GM23338 (cell line): ENCODE results near the gene AARS2. TPM values are rescaled to one million over a fixed set of nuclear protein-coding genes. Genes with fewer than 3 reads are reported as not detected.

Source experiments
- ATAC-seq: fragments of 200-7000 bp; cut with Tn5 transposase; 3 replicates; pipeline ENCODE4 v1.9.1; 2020
- DNase-seq: peaks from one replicate; pipeline ENCODE4 v3.0.0-alpha.2; 2015; ENCODE audit warnings: low spot score
- H2AFZ ChIP-seq: fragments of 200-600 bp; sonication (generic); 2 replicates; pipeline ENCODE4 v1.8.0; 2016; ENCODE audit warnings: antibody characterized with exemption, mild to moderate bottlenecking, moderate library complexity
- H3F3A ChIP-seq: fragments of 200-600 bp; sonication (generic); replicated peaks from 2 replicates; pipeline ENCODE4 v1.8.0; 2017; ENCODE audit warnings: antibody characterized with exemption, mixed run types, low read depth
- H3K27ac ChIP-seq: fragments of 200-600 bp; sonication (generic); 2 replicates; pipeline ENCODE4 v1.6.1; 2016; ENCODE audit warnings: low read depth
- H3K27me3 ChIP-seq: fragments of 200-600 bp; sonication (generic); 2 replicates; pipeline ENCODE4 v1.8.0; 2016; ENCODE audit warnings: mild to moderate bottlenecking, mixed run types, moderate library complexity; ENCODE audit not compliant: insufficient read depth
- H3K36me3 ChIP-seq: fragments of 200-600 bp; sonication (generic); 2 replicates; pipeline ENCODE4 v1.8.0; 2016; ENCODE audit warnings: mild to moderate bottlenecking; ENCODE audit not compliant: insufficient read depth
- H3K4me1 ChIP-seq: fragments of 200-600 bp; sonication (generic); 2 replicates; pipeline ENCODE4 v1.8.0; 2016; ENCODE audit warnings: mild to moderate bottlenecking, moderate library complexity; ENCODE audit not compliant: insufficient read depth
- H3K4me2 ChIP-seq: fragments of 200-600 bp; sonication (generic); 2 replicates; pipeline ENCODE4 v1.7.1; 2017; ENCODE audit warnings: mixed run types
- H3K4me3 ChIP-seq: fragments of 200-600 bp; sonication (generic); 2 replicates; pipeline ENCODE4 v1.6.1; 2016; ENCODE audit warnings: mixed run types
- H3K79me2 ChIP-seq: fragments of 200-600 bp; sonication (generic); replicated peaks from 2 replicates; pipeline ENCODE4 v1.8.0; 2017; ENCODE audit warnings: mild to moderate bottlenecking; ENCODE audit not compliant: insufficient read depth
- H3K9me2 ChIP-seq: fragments of 200-600 bp; sonication (generic); 2 replicates; pipeline ENCODE4 v1.8.0; 2017; ENCODE audit not compliant: insufficient read depth
- H4K20me1 ChIP-seq: fragments of 200-600 bp; sonication (generic); replicated peaks from 2 replicates; pipeline ENCODE4 v1.8.0; 2017; ENCODE audit warnings: mild to moderate bottlenecking; ENCODE audit not compliant: insufficient read depth
- H3K27ac Mint-ChIP-seq: 2 replicates; pipeline ENCODE4 v1.8.0; 2020; ENCODE audit warnings: inconsistent platforms, mild to moderate bottlenecking, moderate library complexity, mixed read lengths
- H3K27me3 Mint-ChIP-seq: 3 replicates; pipeline ENCODE4 v1.8.0; 2022; ENCODE audit warnings: low read depth, mild to moderate bottlenecking, moderate library complexity, mixed read lengths, inconsistent platforms; ENCODE audit not compliant: insufficient read depth, poor library complexity
- H3K36me3 Mint-ChIP-seq: 3 replicates; pipeline ENCODE4 v1.8.0; 2021; ENCODE audit warnings: low read depth, mild to moderate bottlenecking, inconsistent platforms, moderate library complexity, mixed read lengths
- H3K4me1 Mint-ChIP-seq: 3 replicates; pipeline ENCODE4 v1.8.0; 2020; ENCODE audit warnings: mild to moderate bottlenecking, inconsistent platforms, mixed read lengths
- H3K4me3 Mint-ChIP-seq: 3 replicates; pipeline ENCODE4 v1.8.0; 2021; ENCODE audit warnings: moderate library complexity, mild to moderate bottlenecking, inconsistent platforms, mixed read lengths
- H3K9me3 Mint-ChIP-seq: 3 replicates; pipeline ENCODE4 v1.8.0; 2020; ENCODE audit warnings: moderate library complexity, mild to moderate bottlenecking, inconsistent platforms, mixed read lengths
- CREB1 ChIP-seq: fragments of 250-450 bp; sonication (Bioruptor Pico); IDR thresholded peaks from 2 replicates; pipeline ENCODE4 v1.5.0; 2020; ENCODE audit warnings: low read depth, mild to moderate bottlenecking, moderate library complexity
- EZH2 ChIP-seq: fragments of 200-600 bp; sonication (generic); IDR thresholded peaks from one replicate; pipeline ENCODE4 v1.8.0; 2017; ENCODE audit warnings: antibody characterized with exemption, mild to moderate bottlenecking, low read depth; ENCODE audit not compliant: unreplicated experiment
- JUNB ChIP-seq: IDR thresholded peaks from one replicate; pipeline ENCODE4 v1.6.1; 2016; ENCODE audit warnings: antibody characterized with exemption; ENCODE audit not compliant: unreplicated experiment
- NANOG ChIP-seq: IDR thresholded peaks from 2 replicates; pipeline ENCODE4 v1.6.1; 2016; ENCODE audit warnings: antibody characterized with exemption, borderline replicate concordance
- POLR2AphosphoS5 ChIP-seq: IDR thresholded peaks from 2 replicates; pipeline ENCODE4 v1.6.1; 2016; ENCODE audit warnings: antibody characterized with exemption, low read depth
- STAT1 ChIP-seq: IDR thresholded peaks from one replicate; pipeline ENCODE4 v1.6.1; 2016; ENCODE audit warnings: antibody characterized with exemption; ENCODE audit not compliant: unreplicated experiment
- ZNF114 ChIP-seq: fragments of 250-450 bp; sonication (Bioruptor Pico); IDR thresholded peaks from 2 replicates; pipeline ENCODE4 v1.5.0; 2020; ENCODE audit warnings: mild to moderate bottlenecking, moderate library complexity
- ZNF331 ChIP-seq: fragments of 250-450 bp; sonication (Bioruptor Pico); IDR thresholded peaks from 2 replicates; pipeline ENCODE4 v1.5.0; 2020; ENCODE audit warnings: low read depth, mild to moderate bottlenecking, moderate library complexity
- polyA plus RNA-seq: library from polyadenylated mRNA; unstranded; fragments of >200 nt; fragmentation: Nextera tagmentation; extraction: Ambion mirVana; gene quantifications from 2 replicates; pipeline ENCODE4 v1.2.1, GENCODE V29; 2016
- total RNA-seq: library from RNA; depleted of rRNA; stranded (reverse); fragments of >200 nt; shearing (Covaris generic); gene quantifications from 2 replicates; pipeline ENCODE4 v1.2.3, GENCODE V29; 2014
- TF ChIP-seq, protein P1 (sequence below): IDR thresholded peaks from 2 replicates; pipeline ENCODE4 v1.6.1; 2016; ENCODE audit warnings: antibody characterized with exemption
- TF ChIP-seq, protein P2 (sequence below), 2 experiments: fragments of 200-600 bp in 1 of 2; sonication (generic) in 1 of 2; conservative IDR thresholded peaks; 2 replicates each; pipeline versions ENCODE4 v1.5.1 to v1.6.1; 2016 to 2017; ENCODE audit warnings: antibody characterized with exemption in 2 of 2, low read depth in 2 of 2, mild to moderate bottlenecking in 2 of 2, moderate library complexity in 1 of 2
- TF ChIP-seq, protein P3 (sequence below): IDR thresholded peaks from one replicate; pipeline ENCODE4 v1.6.1; 2018; ENCODE audit warnings: antibody characterized with exemption; ENCODE audit not compliant: unreplicated experiment
- TF ChIP-seq, protein P4 (sequence below): fragments of 250-450 bp; sonication (Bioruptor Pico); IDR thresholded peaks from 2 replicates; pipeline ENCODE4 v1.5.0; 2020; ENCODE audit warnings: mild to moderate bottlenecking, moderate library complexity

AARS2 gene
- total and polyA plus RNA-seq, 2 experiments from 2014 or later: 6.5 to 23.2 TPM

DNA sequence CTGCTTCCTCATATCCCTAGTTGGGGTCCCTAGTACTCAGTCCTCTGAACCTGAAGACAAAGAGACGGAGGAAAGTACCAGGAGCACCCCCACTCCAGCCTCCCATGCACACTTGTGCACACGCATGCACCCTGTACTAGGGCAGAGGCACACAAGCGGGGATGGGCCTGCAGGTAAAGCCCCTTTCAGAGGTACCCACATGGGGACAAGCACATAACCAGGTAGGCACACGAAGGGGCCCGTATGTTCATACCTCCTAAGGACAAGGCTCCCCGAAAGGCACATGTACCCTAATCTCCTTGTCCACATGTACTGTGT is 41.8 kb downstream of the AARS2 start:
- TF ChIP-seq ZNF114 (CRISPR knock-in tag): no peak
- no peak for TF ChIP-seq ZNF331
- TF ChIP-seq EZH2: no peak
- no peak for TF ChIP-seq CREB1 (CRISPR knock-in tag)
- no peak for TF ChIP-seq NANOG
- TF ChIP-seq, protein P1, sequence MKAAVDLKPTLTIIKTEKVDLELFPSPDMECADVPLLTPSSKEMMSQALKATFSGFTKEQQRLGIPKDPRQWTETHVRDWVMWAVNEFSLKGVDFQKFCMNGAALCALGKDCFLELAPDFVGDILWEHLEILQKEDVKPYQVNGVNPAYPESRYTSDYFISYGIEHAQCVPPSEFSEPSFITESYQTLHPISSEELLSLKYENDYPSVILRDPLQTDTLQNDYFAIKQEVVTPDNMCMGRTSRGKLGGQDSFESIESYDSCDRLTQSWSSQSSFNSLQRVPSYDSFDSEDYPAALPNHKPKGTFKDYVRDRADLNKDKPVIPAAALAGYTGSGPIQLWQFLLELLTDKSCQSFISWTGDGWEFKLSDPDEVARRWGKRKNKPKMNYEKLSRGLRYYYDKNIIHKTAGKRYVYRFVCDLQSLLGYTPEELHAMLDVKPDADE: no peak
- TF ChIP-seq POLR2AphosphoS5: no peak
- no peak for TF ChIP-seq STAT1
- TF ChIP-seq, protein P2, sequence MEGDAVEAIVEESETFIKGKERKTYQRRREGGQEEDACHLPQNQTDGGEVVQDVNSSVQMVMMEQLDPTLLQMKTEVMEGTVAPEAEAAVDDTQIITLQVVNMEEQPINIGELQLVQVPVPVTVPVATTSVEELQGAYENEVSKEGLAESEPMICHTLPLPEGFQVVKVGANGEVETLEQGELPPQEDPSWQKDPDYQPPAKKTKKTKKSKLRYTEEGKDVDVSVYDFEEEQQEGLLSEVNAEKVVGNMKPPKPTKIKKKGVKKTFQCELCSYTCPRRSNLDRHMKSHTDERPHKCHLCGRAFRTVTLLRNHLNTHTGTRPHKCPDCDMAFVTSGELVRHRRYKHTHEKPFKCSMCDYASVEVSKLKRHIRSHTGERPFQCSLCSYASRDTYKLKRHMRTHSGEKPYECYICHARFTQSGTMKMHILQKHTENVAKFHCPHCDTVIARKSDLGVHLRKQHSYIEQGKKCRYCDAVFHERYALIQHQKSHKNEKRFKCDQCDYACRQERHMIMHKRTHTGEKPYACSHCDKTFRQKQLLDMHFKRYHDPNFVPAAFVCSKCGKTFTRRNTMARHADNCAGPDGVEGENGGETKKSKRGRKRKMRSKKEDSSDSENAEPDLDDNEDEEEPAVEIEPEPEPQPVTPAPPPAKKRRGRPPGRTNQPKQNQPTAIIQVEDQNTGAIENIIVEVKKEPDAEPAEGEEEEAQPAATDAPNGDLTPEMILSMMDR (conservative IDR thresholded peaks at IDR 0.05; ENCODE audit: low read depth in 2 of 2): no peak
- TF ChIP-seq, protein P3, sequence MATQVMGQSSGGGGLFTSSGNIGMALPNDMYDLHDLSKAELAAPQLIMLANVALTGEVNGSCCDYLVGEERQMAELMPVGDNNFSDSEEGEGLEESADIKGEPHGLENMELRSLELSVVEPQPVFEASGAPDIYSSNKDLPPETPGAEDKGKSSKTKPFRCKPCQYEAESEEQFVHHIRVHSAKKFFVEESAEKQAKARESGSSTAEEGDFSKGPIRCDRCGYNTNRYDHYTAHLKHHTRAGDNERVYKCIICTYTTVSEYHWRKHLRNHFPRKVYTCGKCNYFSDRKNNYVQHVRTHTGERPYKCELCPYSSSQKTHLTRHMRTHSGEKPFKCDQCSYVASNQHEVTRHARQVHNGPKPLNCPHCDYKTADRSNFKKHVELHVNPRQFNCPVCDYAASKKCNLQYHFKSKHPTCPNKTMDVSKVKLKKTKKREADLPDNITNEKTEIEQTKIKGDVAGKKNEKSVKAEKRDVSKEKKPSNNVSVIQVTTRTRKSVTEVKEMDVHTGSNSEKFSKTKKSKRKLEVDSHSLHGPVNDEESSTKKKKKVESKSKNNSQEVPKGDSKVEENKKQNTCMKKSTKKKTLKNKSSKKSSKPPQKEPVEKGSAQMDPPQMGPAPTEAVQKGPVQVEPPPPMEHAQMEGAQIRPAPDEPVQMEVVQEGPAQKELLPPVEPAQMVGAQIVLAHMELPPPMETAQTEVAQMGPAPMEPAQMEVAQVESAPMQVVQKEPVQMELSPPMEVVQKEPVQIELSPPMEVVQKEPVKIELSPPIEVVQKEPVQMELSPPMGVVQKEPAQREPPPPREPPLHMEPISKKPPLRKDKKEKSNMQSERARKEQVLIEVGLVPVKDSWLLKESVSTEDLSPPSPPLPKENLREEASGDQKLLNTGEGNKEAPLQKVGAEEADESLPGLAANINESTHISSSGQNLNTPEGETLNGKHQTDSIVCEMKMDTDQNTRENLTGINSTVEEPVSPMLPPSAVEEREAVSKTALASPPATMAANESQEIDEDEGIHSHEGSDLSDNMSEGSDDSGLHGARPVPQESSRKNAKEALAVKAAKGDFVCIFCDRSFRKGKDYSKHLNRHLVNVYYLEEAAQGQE: no peak
- TF ChIP-seq JUNB: no peak
- TF ChIP-seq, protein P4, sequence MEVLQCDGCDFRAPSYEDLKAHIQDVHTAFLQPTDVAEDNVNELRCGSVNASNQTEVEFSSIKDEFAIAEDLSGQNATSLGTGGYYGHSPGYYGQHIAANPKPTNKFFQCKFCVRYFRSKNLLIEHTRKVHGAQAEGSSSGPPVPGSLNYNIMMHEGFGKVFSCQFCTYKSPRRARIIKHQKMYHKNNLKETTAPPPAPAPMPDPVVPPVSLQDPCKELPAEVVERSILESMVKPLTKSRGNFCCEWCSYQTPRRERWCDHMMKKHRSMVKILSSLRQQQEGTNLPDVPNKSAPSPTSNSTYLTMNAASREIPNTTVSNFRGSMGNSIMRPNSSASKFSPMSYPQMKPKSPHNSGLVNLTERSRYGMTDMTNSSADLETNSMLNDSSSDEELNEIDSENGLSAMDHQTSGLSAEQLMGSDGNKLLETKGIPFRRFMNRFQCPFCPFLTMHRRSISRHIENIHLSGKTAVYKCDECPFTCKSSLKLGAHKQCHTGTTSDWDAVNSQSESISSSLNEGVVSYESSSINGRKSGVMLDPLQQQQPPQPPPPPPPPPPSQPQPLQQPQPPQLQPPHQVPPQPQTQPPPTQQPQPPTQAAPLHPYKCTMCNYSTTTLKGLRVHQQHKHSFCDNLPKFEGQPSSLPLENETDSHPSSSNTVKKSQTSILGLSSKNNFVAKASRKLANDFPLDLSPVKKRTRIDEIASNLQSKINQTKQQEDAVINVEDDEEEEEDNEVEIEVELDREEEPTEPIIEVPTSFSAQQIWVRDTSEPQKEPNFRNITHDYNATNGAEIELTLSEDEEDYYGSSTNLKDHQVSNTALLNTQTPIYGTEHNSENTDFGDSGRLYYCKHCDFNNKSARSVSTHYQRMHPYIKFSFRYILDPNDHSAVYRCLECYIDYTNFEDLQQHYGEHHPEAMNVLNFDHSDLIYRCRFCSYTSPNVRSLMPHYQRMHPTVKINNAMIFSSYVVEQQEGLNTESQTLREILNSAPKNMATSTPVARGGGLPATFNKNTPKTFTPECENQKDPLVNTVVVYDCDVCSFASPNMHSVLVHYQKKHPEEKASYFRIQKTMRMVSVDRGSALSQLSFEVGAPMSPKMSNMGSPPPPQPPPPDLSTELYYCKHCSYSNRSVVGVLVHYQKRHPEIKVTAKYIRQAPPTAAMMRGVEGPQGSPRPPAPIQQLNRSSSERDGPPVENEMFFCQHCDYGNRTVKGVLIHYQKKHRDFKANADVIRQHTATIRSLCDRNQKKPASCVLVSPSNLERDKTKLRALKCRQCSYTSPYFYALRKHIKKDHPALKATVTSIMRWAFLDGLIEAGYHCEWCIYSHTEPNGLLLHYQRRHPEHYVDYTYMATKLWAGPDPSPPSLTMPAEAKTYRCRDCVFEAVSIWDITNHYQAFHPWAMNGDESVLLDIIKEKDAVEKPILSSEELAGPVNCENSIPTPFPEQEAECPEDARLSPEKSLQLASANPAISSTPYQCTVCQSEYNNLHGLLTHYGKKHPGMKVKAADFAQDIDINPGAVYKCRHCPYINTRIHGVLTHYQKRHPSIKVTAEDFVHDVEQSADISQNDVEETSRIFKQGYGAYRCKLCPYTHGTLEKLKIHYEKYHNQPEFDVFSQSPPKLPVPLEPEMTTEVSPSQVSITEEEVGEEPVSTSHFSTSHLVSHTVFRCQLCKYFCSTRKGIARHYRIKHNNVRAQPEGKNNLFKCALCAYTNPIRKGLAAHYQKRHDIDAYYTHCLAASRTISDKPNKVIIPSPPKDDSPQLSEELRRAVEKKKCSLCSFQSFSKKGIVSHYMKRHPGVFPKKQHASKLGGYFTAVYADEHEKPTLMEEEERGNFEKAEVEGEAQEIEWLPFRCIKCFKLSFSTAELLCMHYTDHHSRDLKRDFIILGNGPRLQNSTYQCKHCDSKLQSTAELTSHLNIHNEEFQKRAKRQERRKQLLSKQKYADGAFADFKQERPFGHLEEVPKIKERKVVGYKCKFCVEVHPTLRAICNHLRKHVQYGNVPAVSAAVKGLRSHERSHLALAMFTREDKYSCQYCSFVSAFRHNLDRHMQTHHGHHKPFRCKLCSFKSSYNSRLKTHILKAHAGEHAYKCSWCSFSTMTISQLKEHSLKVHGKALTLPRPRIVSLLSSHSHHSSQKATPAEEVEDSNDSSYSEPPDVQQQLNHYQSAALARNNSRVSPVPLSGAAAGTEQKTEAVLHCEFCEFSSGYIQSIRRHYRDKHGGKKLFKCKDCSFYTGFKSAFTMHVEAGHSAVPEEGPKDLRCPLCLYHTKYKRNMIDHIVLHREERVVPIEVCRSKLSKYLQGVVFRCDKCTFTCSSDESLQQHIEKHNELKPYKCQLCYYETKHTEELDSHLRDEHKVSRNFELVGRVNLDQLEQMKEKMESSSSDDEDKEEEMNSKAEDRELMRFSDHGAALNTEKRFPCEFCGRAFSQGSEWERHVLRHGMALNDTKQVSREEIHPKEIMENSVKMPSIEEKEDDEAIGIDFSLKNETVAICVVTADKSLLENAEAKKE (CRISPR knock-in tag): no peak
- Mint-ChIP-seq H3K27me3 (peaks cover 38% of the 10 kb centered on the region), H3K9me3 (no peaks in the 10 kb centered on the region), H3K4me3 (peak overlapping the region; percentile 83), H3K27ac (no peak overlapping the region), H3K4me1 (peaks cover 41% of the 10 kb centered on the region), H3K36me3 (peaks cover 6% of the 10 kb centered on the region; the same call in 2 of the 3 replicates)
- ATAC-seq (no peak), DNase-seq (no peak)
- Histone ChIP-seq H3K27me3 (peaks cover 32% of the 10 kb centered on the region), H3F3A (0 out of 2 replicates have a peak, but pooled peaks cover 20% of the 10 kb centered on the region), H3K36me3 (no peaks in the 10 kb centered on the region), H4K20me1 (no peaks in the 10 kb centered on the region), H3K4me2 (peak overlapping the region; percentile 78), H3K4me3 (peak overlapping the region; percentile 52), H3K4me1 (peaks cover 14% of the 10 kb centered on the region), H2AFZ (0 out of 2 replicates have a peak overlapping the region, but pooled peaks have one; percentile 18), H3K27ac (no peak overlapping the region), H3K79me2 (no peaks in the 10 kb centered on the region), H3K9me2 (no peaks in the 10 kb centered on the region)
